ENCODE measurements around the gene ENPEP. TPM values are rescaled to one million over a fixed set of nuclear protein-coding genes. Genes with fewer than 3 reads are reported as not detected.
A peak's percentile ranks its signal among the peaks of the same experiment; 100 is the strongest.

ENPEP gene
- total and polyA plus RNA-seq, 11 donors, result 1.3 to 9.3 (median 4.2) TPM

GRCh38 chr4:110589297-110589696 lies 113.3 kb downstream of the ENPEP start:
- no peak for DNase-seq
- no peaks in the 10 kb centered on the region for H3K9me3 ChIP-seq
- peaks cover 0 to 4% (median 0%) of the 10 kb centered on the region in 9 donors for H3K27me3 ChIP-seq
- intact Hi-C loops (cut with DNase I), result no loop called here
- H3K27ac ChIP-seq, result no peak overlapping the region
- no peak overlapping the region for H3K4me3 ChIP-seq
- no peaks in the 10 kb centered on the region for H3K36me3 ChIP-seq
- H3K4me1 ChIP-seq, result no peaks in the 10 kb centered on the region
- no peak for TF ChIP-seq POLR2A (IDR thresholded peaks at IDR 0.05)
- TF ChIP-seq, protein P1, sequence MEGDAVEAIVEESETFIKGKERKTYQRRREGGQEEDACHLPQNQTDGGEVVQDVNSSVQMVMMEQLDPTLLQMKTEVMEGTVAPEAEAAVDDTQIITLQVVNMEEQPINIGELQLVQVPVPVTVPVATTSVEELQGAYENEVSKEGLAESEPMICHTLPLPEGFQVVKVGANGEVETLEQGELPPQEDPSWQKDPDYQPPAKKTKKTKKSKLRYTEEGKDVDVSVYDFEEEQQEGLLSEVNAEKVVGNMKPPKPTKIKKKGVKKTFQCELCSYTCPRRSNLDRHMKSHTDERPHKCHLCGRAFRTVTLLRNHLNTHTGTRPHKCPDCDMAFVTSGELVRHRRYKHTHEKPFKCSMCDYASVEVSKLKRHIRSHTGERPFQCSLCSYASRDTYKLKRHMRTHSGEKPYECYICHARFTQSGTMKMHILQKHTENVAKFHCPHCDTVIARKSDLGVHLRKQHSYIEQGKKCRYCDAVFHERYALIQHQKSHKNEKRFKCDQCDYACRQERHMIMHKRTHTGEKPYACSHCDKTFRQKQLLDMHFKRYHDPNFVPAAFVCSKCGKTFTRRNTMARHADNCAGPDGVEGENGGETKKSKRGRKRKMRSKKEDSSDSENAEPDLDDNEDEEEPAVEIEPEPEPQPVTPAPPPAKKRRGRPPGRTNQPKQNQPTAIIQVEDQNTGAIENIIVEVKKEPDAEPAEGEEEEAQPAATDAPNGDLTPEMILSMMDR (IDR thresholded peaks at IDR 0.05), result peak in 1 of 12 donors; percentile 7
- ATAC-seq, result no peak

DNA sequence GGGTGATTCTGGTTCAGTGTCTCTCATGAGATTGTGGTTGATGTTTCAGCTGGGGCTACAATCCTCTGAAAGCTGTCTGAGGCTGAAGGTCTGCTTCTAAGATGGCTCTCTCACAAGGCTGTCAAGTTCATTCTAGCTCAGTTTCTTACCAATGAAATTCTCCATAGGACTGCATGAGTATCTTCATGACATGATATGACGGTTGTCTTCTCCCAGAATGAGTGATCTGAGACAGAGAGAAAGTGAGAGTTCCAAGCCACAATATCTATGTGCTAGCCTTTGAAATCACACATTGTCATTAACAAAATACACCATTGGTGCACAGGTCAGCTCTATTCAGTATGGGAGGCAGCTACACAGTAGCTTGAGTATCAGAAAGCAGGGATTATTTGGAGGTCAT lies 119.6 kb downstream of the ENPEP start:
- no peak overlapping the region for H3K4me3 ChIP-seq
- no peaks in the 10 kb centered on the region for H3K4me1 ChIP-seq
- WGBS, 4 donors, result 79 to 86% (median 83%) methylated on average over 1 of the region's 1 CpG
- no peak overlapping the region for H3K27ac ChIP-seq
- H3K9me3 ChIP-seq, result peaks cover 0 to 23% (median 9%) of the 10 kb centered on the region in 12 donors
- H3K36me3 ChIP-seq, result no peaks in the 10 kb centered on the region
- intact Hi-C loops (cut with DNase I), result no loop called here
- peaks cover 0 to 17% (median 0%) of the 10 kb centered on the region in 9 donors for H3K27me3 ChIP-seq
- no peak for ATAC-seq
- TF ChIP-seq, protein P1 (IDR thresholded peaks at IDR 0.05), result no peak
- no peak for TF ChIP-seq POLR2A (IDR thresholded peaks at IDR 0.05)
- DNase-seq, result no peak

- 78 to 86% (median 83%) methylated on average over 2 of the region's 2 CpGs for WGBS, 4 donors
- DNase-seq, result no peak
- Histone ChIP-seq H3K4me3 (no peak overlapping the region), H3K36me3 (no peaks in the 10 kb centered on the region), H3K9me3 (peaks cover 0 to 23% (median 9%) of the 10 kb centered on the region in 12 donors), H3K27ac (no peak overlapping the region), H3K27me3 (peaks cover 0 to 25% (median 0%) of the 10 kb centered on the region in 9 donors), H3K4me1 (no peaks in the 10 kb centered on the region)
- TF ChIP-seq, protein P1 (IDR thresholded peaks at IDR 0.05), result no peak
- TF ChIP-seq POLR2A (IDR thresholded peaks at IDR 0.05), result no peak
- intact Hi-C loops (cut with DNase I), result no loop called here
- no peak for ATAC-seq
Observed at GRCh38 chr4:110596431-110596830, 120.5 kb downstream of the ENPEP start.

DNA sequence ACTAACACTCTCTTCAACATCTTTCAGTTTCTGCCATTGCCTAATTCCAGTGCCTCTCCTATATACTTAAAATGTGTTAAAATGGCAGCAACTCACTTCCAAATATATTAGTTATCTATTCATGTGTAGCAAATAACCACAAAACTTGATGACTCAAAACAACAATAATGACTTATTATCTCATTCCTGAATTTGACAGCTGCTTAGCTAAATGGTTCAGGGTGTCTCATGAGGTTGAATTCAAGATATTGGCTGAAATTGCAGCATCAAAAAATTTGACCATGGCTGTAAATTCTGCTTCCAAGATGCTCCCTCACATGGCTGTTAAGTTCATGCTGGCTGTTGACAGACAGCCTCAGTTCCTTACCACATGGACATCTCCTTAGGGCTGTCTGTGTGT lies 121.6 kb downstream of the ENPEP start:
- no peak overlapping the region for H3K4me3 ChIP-seq
- ATAC-seq, result no peak
- peaks cover 0 to 23% (median 9%) of the 10 kb centered on the region in 12 donors for H3K9me3 ChIP-seq
- TF ChIP-seq, protein P1 (IDR thresholded peaks at IDR 0.05), result no peak
- TF ChIP-seq POLR2A (IDR thresholded peaks at IDR 0.05), result no peak
- H3K27me3 ChIP-seq, result peaks cover 0 to 33% (median 0%) of the 10 kb centered on the region in 9 donors
- intact Hi-C loops (cut with DNase I), result no loop called here
- H3K27ac ChIP-seq, result no peak overlapping the region
- no peaks in the 10 kb centered on the region for H3K36me3 ChIP-seq
- DNase-seq, result no peak
- H3K4me1 ChIP-seq, result no peaks in the 10 kb centered on the region

Measured in heart left ventricle (tissue), 16 donors.